ENCODE data around the gene ZNF423.

DNA sequence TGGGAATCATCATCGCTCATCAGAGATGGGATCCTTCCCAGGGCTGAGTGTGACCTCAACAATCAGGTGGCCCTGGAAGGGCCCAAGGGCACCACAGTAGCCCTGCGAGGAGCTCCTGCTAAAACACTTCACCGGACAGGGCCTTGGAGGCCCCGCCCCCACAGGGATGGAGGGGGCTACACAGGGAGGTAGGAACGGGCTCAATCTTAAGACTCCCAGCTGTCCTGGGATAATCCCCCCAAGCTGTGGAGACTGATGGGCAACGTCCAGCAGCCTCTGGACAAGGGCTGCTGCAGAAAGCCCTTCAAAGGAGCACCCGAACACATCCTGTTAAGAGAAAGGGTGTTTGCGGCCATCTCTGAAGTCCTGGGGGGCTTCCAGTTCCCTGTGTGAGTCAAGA is 60.4 kb downstream of the ZNF423 start:
- TF ChIP-seq, protein P1, sequence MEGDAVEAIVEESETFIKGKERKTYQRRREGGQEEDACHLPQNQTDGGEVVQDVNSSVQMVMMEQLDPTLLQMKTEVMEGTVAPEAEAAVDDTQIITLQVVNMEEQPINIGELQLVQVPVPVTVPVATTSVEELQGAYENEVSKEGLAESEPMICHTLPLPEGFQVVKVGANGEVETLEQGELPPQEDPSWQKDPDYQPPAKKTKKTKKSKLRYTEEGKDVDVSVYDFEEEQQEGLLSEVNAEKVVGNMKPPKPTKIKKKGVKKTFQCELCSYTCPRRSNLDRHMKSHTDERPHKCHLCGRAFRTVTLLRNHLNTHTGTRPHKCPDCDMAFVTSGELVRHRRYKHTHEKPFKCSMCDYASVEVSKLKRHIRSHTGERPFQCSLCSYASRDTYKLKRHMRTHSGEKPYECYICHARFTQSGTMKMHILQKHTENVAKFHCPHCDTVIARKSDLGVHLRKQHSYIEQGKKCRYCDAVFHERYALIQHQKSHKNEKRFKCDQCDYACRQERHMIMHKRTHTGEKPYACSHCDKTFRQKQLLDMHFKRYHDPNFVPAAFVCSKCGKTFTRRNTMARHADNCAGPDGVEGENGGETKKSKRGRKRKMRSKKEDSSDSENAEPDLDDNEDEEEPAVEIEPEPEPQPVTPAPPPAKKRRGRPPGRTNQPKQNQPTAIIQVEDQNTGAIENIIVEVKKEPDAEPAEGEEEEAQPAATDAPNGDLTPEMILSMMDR (IDR thresholded peaks at IDR 0.05): no peak
- no peak for TF ChIP-seq POLR2A (IDR thresholded peaks at IDR 0.05)

All from lower leg skin (tissue), 3 donors.